HL-60 (cell line): Measurements from ENCODE around the gene DECR2.

Experiments used
- GABPA ChIP-seq: IDR thresholded peaks from 2 replicates; pipeline ENCODE4 v1.6.1; 2012; ENCODE audit warnings: low read depth
- POLR2AphosphoS5 ChIP-seq: IDR thresholded peaks from 2 replicates; pipeline ENCODE4 v1.6.1; 2012; ENCODE audit warnings: low read depth
- TF ChIP-seq, protein P1 (sequence below): IDR thresholded peaks from one replicate; pipeline ENCODE4 v1.5.1; 2011; ENCODE audit warnings: low read length, control low read depth, inconsistent platforms; ENCODE audit not compliant: insufficient read depth
- TF ChIP-seq, protein P2 (sequence below): IDR thresholded peaks from 2 replicates; pipeline ENCODE4 v1.6.1; 2012; ENCODE audit warnings: low read depth; ENCODE audit not compliant: insufficient replicate concordance

GRCh38 chr16:399340-400019, 2.2 kb upstream of the DECR2 start:
- TF ChIP-seq POLR2AphosphoS5 (no peak), GABPA (no peak)
- TF ChIP-seq, protein P1, sequence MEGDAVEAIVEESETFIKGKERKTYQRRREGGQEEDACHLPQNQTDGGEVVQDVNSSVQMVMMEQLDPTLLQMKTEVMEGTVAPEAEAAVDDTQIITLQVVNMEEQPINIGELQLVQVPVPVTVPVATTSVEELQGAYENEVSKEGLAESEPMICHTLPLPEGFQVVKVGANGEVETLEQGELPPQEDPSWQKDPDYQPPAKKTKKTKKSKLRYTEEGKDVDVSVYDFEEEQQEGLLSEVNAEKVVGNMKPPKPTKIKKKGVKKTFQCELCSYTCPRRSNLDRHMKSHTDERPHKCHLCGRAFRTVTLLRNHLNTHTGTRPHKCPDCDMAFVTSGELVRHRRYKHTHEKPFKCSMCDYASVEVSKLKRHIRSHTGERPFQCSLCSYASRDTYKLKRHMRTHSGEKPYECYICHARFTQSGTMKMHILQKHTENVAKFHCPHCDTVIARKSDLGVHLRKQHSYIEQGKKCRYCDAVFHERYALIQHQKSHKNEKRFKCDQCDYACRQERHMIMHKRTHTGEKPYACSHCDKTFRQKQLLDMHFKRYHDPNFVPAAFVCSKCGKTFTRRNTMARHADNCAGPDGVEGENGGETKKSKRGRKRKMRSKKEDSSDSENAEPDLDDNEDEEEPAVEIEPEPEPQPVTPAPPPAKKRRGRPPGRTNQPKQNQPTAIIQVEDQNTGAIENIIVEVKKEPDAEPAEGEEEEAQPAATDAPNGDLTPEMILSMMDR = no peak
- TF ChIP-seq, protein P2, sequence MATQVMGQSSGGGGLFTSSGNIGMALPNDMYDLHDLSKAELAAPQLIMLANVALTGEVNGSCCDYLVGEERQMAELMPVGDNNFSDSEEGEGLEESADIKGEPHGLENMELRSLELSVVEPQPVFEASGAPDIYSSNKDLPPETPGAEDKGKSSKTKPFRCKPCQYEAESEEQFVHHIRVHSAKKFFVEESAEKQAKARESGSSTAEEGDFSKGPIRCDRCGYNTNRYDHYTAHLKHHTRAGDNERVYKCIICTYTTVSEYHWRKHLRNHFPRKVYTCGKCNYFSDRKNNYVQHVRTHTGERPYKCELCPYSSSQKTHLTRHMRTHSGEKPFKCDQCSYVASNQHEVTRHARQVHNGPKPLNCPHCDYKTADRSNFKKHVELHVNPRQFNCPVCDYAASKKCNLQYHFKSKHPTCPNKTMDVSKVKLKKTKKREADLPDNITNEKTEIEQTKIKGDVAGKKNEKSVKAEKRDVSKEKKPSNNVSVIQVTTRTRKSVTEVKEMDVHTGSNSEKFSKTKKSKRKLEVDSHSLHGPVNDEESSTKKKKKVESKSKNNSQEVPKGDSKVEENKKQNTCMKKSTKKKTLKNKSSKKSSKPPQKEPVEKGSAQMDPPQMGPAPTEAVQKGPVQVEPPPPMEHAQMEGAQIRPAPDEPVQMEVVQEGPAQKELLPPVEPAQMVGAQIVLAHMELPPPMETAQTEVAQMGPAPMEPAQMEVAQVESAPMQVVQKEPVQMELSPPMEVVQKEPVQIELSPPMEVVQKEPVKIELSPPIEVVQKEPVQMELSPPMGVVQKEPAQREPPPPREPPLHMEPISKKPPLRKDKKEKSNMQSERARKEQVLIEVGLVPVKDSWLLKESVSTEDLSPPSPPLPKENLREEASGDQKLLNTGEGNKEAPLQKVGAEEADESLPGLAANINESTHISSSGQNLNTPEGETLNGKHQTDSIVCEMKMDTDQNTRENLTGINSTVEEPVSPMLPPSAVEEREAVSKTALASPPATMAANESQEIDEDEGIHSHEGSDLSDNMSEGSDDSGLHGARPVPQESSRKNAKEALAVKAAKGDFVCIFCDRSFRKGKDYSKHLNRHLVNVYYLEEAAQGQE = no peak
